Keratinocyte (primary cell): ENCODE results near the gene RAPGEF4. TPM values are rescaled to one million over a fixed set of nuclear protein-coding genes. Genes with fewer than 3 reads are reported as not detected.

Experiments
- DNase-seq: peaks from one replicate; pipeline ENCODE4 v3.0.0-alpha.2; 2011; ENCODE audit warnings: low read depth, missing footprints, low spot score
- FAIRE-seq: peaks from 2 replicates; lab custom pipeline; 2011; peaks lifted over from hg19 to GRCh38; lab: Jason Lieb, UNC
- H2AFZ ChIP-seq: 2 replicates; pipeline ENCODE4 v1.6.0; 2012; ENCODE audit warnings: low read length, control low read depth, inconsistent platforms; ENCODE audit not compliant: control insufficient read depth
- H3K27ac ChIP-seq: 2 replicates; pipeline ENCODE4 v1.5.1; 2011; ENCODE audit warnings: low read length; ENCODE audit not compliant: control insufficient read depth, insufficient read depth
- H3K27me3 ChIP-seq: 3 replicates; pipeline ENCODE4 v1.6.0; 2011; ENCODE audit warnings: low read length; ENCODE audit not compliant: control insufficient read depth, insufficient read depth; ENCODE audit errors: extremely low read depth
- H3K36me3 ChIP-seq, 2 experiments: 2 replicates in 1 of 2; 3 replicates in 1 of 2; pipeline ENCODE4 v1.5.1; 2011; ENCODE audit warnings: low read length in 2 of 2, mild to moderate bottlenecking in 1 of 2; ENCODE audit not compliant: control insufficient read depth in 2 of 2, insufficient read depth in 2 of 2; ENCODE audit errors: extremely low read depth in 1 of 2
- H3K4me1 ChIP-seq: 3 replicates; pipeline ENCODE4 v1.5.1; 2011; ENCODE audit warnings: low read length; ENCODE audit not compliant: control insufficient read depth, insufficient read depth; ENCODE audit errors: extremely low read depth
- H3K4me2 ChIP-seq: 3 replicates; pipeline ENCODE4 v1.6.0; 2011; ENCODE audit warnings: low read depth, low read length; ENCODE audit not compliant: control insufficient read depth, insufficient read depth; ENCODE audit errors: extremely low read depth
- H3K4me3 ChIP-seq, 3 experiments: fragments of 200-600 bp in 1 of 3; sonication (generic) in 1 of 3; 2 replicates in 2 of 3; 3 replicates in 1 of 3; pipeline ENCODE4 v1.5.1; 2011 to 2016; ENCODE audit warnings: low read length in 3 of 3, mild to moderate bottlenecking in 3 of 3, control low read depth in 2 of 3, inconsistent platforms in 1 of 3, low read depth in 1 of 3, mixed read lengths in 1 of 3, mixed run types in 1 of 3, moderate library complexity in 1 of 3; ENCODE audit not compliant: control insufficient read depth in 2 of 3, insufficient read depth in 2 of 3; ENCODE audit errors: extremely low read depth in 1 of 3
- H3K79me2 ChIP-seq: 2 replicates; pipeline ENCODE4 v1.6.0; 2012; ENCODE audit warnings: low read length; ENCODE audit not compliant: control insufficient read depth, insufficient read depth
- H3K9ac ChIP-seq: 3 replicates; pipeline ENCODE4 v1.6.0; 2011; ENCODE audit warnings: low read length; ENCODE audit not compliant: control insufficient read depth, insufficient read depth; ENCODE audit errors: extremely low read depth
- H3K9me1 ChIP-seq: 3 replicates; pipeline ENCODE4 v1.6.0; 2011; ENCODE audit warnings: low read length; ENCODE audit not compliant: control insufficient read depth, insufficient read depth; ENCODE audit errors: extremely low read depth
- H3K9me3 ChIP-seq: 2 replicates; pipeline ENCODE4 v1.5.1; 2012; ENCODE audit warnings: low read depth, low read length; ENCODE audit not compliant: control insufficient read depth
- H4K20me1 ChIP-seq: 3 replicates; pipeline ENCODE4 v1.6.0; 2011; ENCODE audit warnings: low read length; ENCODE audit not compliant: control insufficient read depth, insufficient read depth; ENCODE audit errors: extremely low read depth
- CTCF ChIP-seq, 3 experiments: IDR thresholded peaks in 1 of 3; conservative IDR thresholded peaks in 1 of 3; optimal IDR thresholded peaks in 1 of 3; 2 replicates in 2 of 3; 3 replicates in 1 of 3; pipeline versions ENCODE3 to v1.5.1; 2011; ENCODE audit warnings: low read length in 3 of 3, mild to moderate bottlenecking in 3 of 3, moderate library complexity in 2 of 3, control low read depth in 1 of 3, inconsistent platforms in 1 of 3; ENCODE audit not compliant: insufficient read depth in 2 of 3; ENCODE audit errors: extremely low read depth in 1 of 3
- EZH2 ChIP-seq: IDR thresholded peaks from one replicate; pipeline ENCODE4 v1.6.1; 2012; ENCODE audit warnings: inconsistent platforms, mild to moderate bottlenecking, low read length, moderate library complexity
- dilution Hi-C: fragments of 300-500 bp; cut with MboI; formaldehyde crosslinking; loops from one replicate; pipeline ENCODE4 v1.7.0; 2020; ENCODE audit warnings: low sequenced_read_pairs; ENCODE audit not compliant: extremely low pct_ligation_motif_present
- polyA plus RNA-seq, 5 experiments: library from polyadenylated mRNA; depleted of rRNA in 3 of 5; stranded (reverse) in 3 of 5; stranded (forward) in 1 of 5; unstranded in 1 of 5; fragments of >200 nt; gene quantifications; 1 replicate in 1 of 5; 2 replicates in 3 of 5; 3 replicates in 1 of 5; pipeline versions ENCODE4 v1.2.1 to v1.2.3, GENCODE V29; 2011 to 2012; ENCODE audit warnings: missing spikeins in 2 of 5, low read depth in 1 of 5, low replicate concordance in 1 of 5

RAPGEF4 gene
- polyA plus RNA-seq, 1 donor (not counting 4 experiments of a cell fraction or from before 2014, with no cell fraction given) = 1.6 TPM

GRCh38 chr2:172765662-172766061 lies 30.0 kb downstream of the RAPGEF4 start:
- FAIRE-seq (no peak), DNase-seq (no peak)
- Histone ChIP-seq H3K4me3 (no peak overlapping the region), H2AFZ (no peak overlapping the region), H3K9ac (no peak overlapping the region), H4K20me1 (no peaks in the 10 kb centered on the region), H3K36me3 (no peaks in the 10 kb centered on the region), H3K79me2 (no peaks in the 10 kb centered on the region), H3K9me3 (no peaks in the 10 kb centered on the region), H3K4me1 (no peaks in the 10 kb centered on the region), H3K27ac (no peak overlapping the region), H3K27me3 (no peaks in the 10 kb centered on the region), H3K9me1 (no peaks in the 10 kb centered on the region), H3K4me2 (no peak overlapping the region)
- dilution Hi-C loops = no loop called here
- TF ChIP-seq CTCF (optimal IDR thresholded peaks at IDR 0.05 in 1 of 3, IDR thresholded peaks at IDR 0.05 in 1 of 3, conservative IDR thresholded peaks at IDR 0.05 in 1 of 3; ENCODE audit: extremely low read depth in 1 of 3, insufficient read depth in 2 of 3, low read length in 3 of 3) (no peak), EZH2 (no peak)

GRCh38 chr2:172768401-172768800 lies 32.8 kb downstream of the RAPGEF4 start:
- no peak overlapping the region for H3K9ac ChIP-seq
- H3K9me3 ChIP-seq = no peaks in the 10 kb centered on the region
- H3K4me1 ChIP-seq = no peaks in the 10 kb centered on the region
- no peaks in the 10 kb centered on the region for H3K36me3 ChIP-seq
- H3K4me3 ChIP-seq = no peak overlapping the region
- H3K27me3 ChIP-seq = no peaks in the 10 kb centered on the region
- H4K20me1 ChIP-seq = no peaks in the 10 kb centered on the region
- H3K27ac ChIP-seq = no peak overlapping the region
- H3K9me1 ChIP-seq = no peaks in the 10 kb centered on the region
- no peaks in the 10 kb centered on the region for H3K79me2 ChIP-seq
- DNase-seq (no peak), FAIRE-seq (no peak)
- H2AFZ ChIP-seq = no peak overlapping the region
- TF ChIP-seq CTCF (optimal IDR thresholded peaks at IDR 0.05 in 1 of 3, IDR thresholded peaks at IDR 0.05 in 1 of 3, conservative IDR thresholded peaks at IDR 0.05 in 1 of 3; ENCODE audit: extremely low read depth in 1 of 3, insufficient read depth in 2 of 3, low read length in 3 of 3) (no peak), EZH2 (no peak)
- dilution Hi-C loops = no loop called here
- H3K4me2 ChIP-seq = no peak overlapping the region
